KBM-7 (cell line): ENCODE data around the gene CDK5R1.
"Not testable (repeated sequence)": the region's sequence is repeated elsewhere in the genome, so short reads cannot be mapped to it uniquely, and the experiment has no call there.

Experiments used
- DNase-seq: peaks from one replicate; pipeline ENCODE4 v3.0.0-alpha.2; 2015
- in situ Hi-C: fragments of 300-500 bp; cut with MboI; formaldehyde crosslinking; loops from 2 replicates; pipeline ENCODE4 v1.14.3; 2020; ENCODE audit warnings: low sequenced_read_pairs, low pct_unique_long_range_greater_than_20kb, mixed read lengths

The CDK5R1 gene

GRCh38 chr17:32504166-32504990 is 17.6 kb downstream of the CDK5R1 start:
- DNase-seq, result no peak
- in situ Hi-C loops, result no loop called here

- in situ Hi-C loops, result no loop called here
- no peak for DNase-seq
Measured at GRCh38 chr17:32508926-32509325, 22.1 kb downstream of the CDK5R1 start.

- no peak for DNase-seq
- in situ Hi-C loops, result no loop called here
Measured at GRCh38 chr17:32510466-32510865, 23.7 kb downstream of the CDK5R1 start.

- DNase-seq, result no peak
- in situ Hi-C loops, result no loop called here
Measured at GRCh38 chr17:32512328-32512727, 25.5 kb downstream of the CDK5R1 start.

GRCh38 chr17:32513579-32513978 is 26.8 kb downstream of the CDK5R1 start:
- in situ Hi-C loops, result no loop called here
- DNase-seq, result no peak

- in situ Hi-C loops, result no loop called here
- DNase-seq, result no peak
Measured at GRCh38 chr17:32514606-32515005, 27.8 kb downstream of the CDK5R1 start.

GRCh38 chr17:32515677-32516383 is 29.0 kb downstream of the CDK5R1 start:
- no peak for DNase-seq
- in situ Hi-C loops, result no loop called here

- no peak for DNase-seq
- in situ Hi-C loops, result no loop called here
Measured at GRCh38 chr17:32516450-32516849, 29.7 kb downstream of the CDK5R1 start.

- in situ Hi-C loops, result no loop called here
- DNase-seq, result no peak
Measured at GRCh38 chr17:32516940-32517701, 30.3 kb downstream of the CDK5R1 start.

- DNase-seq, result no peak
- in situ Hi-C loops, result no loop called here
Measured at GRCh38 chr17:32517982-32518381, 31.2 kb downstream of the CDK5R1 start.

- in situ Hi-C loops, result no loop called here
- no peak for DNase-seq
Measured at GRCh38 chr17:32518646-32519227, 31.9 kb downstream of the CDK5R1 start.

- in situ Hi-C loops, result no loop called here
- no peak for DNase-seq
Measured at GRCh38 chr17:32519228-32520103, 32.7 kb downstream of the CDK5R1 start.

- in situ Hi-C loops, result no loop called here
- DNase-seq, result no peak
Measured at GRCh38 chr17:32520104-32520701, 33.4 kb downstream of the CDK5R1 start.

GRCh38 chr17:32520737-32521404 is 34.1 kb downstream of the CDK5R1 start:
- in situ Hi-C loops, result no loop called here
- DNase-seq, result no peak

- no peak for DNase-seq
- in situ Hi-C loops, result no loop called here
Measured at GRCh38 chr17:32523017-32523680, 36.4 kb downstream of the CDK5R1 start.

GRCh38 chr17:32523827-32524552 is 37.2 kb downstream of the CDK5R1 start:
- no peak for DNase-seq
- in situ Hi-C loops, result no loop called here

- in situ Hi-C loops, DNase-seq: not testable (repeated sequence)
Measured at GRCh38 chr17:32524553-32524880, 37.7 kb downstream of the CDK5R1 start.
